K562 (cell line): Measurements from ENCODE around the gene LAMA2. TPM values are rescaled to one million over a fixed set of nuclear protein-coding genes. Genes with fewer than 3 reads are reported as not detected.

Experiments
- ATAC-seq: fragments of 200-7000 bp; cut with Tn5 transposase; 3 replicates; pipeline ENCODE4 v1.9.1; 2020; ENCODE audit warnings: moderate library complexity
- BruUV-seq: library from RNA; stranded (reverse); fragments of 400-500 nt; replicated peaks from 2 replicates; lab custom pipeline; 2021; lab: Mats Ljungman, UMichigan
- CTCF ChIA-PET: fragments of 300-600 bp; formaldehyde crosslinking; extraction: SDS; loops from one replicate; lab custom pipeline; 2021; ENCODE audit warnings: low intra/inter-chr PET ratio; lab: Yijun Ruan, JAX
- POLR2A ChIA-PET: fragments of 300-600, 350-650 bp; sonication (Branson Sonifier 250); formaldehyde crosslinking; extraction: SDS; loops from one replicate; lab custom pipeline; 2021; ENCODE audit warnings: antibody characterized with exemption, inconsistent platforms; lab: Yijun Ruan, JAX
- DNase-seq, 4 experiments: peaks; one replicate each; pipeline versions ENCODE4 v3.0.0 to v3.0.0-alpha.2; 2011 to 2018; ENCODE audit warnings: low spot score in 3 of 4, mixed read lengths in 3 of 4; ENCODE audit errors: extremely low read depth in 1 of 4
- FAIRE-seq: peaks from 2 replicates; lab custom pipeline; 2011; peaks lifted over from hg19 to GRCh38; lab: Jason Lieb, UNC
- H2AFZ ChIP-seq: 2 replicates; pipeline ENCODE4 v1.6.0; 2011; ENCODE audit warnings: low read depth, low read length, control low read depth, inconsistent platforms
- H3K27ac ChIP-seq: fragments of 200-600 bp; 3 replicates; pipeline ENCODE4 v1.8.0; 2011; ENCODE audit warnings: low read depth, mild to moderate bottlenecking, control low read depth, inconsistent platforms, low read length, moderate library complexity, mixed read lengths; ENCODE audit errors: extremely low read depth
- H3K27me3 ChIP-seq, 2 experiments: fragments of 300-600 bp in 1 of 2; 2 replicates in 1 of 2; 3 replicates in 1 of 2; pipeline versions ENCODE4 v1.6.0 to v1.8.0; 2011; ENCODE audit warnings: inconsistent platforms in 2 of 2, low read length in 2 of 2, mild to moderate bottlenecking in 1 of 2, mixed read lengths in 1 of 2, moderate library complexity in 1 of 2; ENCODE audit not compliant: control insufficient read depth in 2 of 2, insufficient read depth in 2 of 2
- H3K36me3 ChIP-seq: fragments of 300-600 bp; 3 replicates; pipeline ENCODE4 v1.8.0; 2011; ENCODE audit warnings: mild to moderate bottlenecking, low read length, inconsistent platforms; ENCODE audit not compliant: control insufficient read depth, insufficient read depth
- H3K4me1 ChIP-seq, 2 experiments: fragments of 200-600 bp in 1 of 2; replicated peaks in 1 of 2; 2 replicates in 1 of 2; 3 replicates in 1 of 2; pipeline versions ENCODE4 v1.5.1 to v1.8.0; 2011; ENCODE audit warnings: inconsistent platforms in 2 of 2, low read length in 2 of 2, mild to moderate bottlenecking in 1 of 2, mixed read lengths in 1 of 2, moderate library complexity in 1 of 2; ENCODE audit not compliant: control insufficient read depth in 2 of 2, insufficient read depth in 2 of 2
- H3K4me2 ChIP-seq: 2 replicates; pipeline ENCODE4 v1.6.1; 2011; ENCODE audit warnings: low read length, control low read depth, inconsistent platforms, mixed read lengths; ENCODE audit not compliant: insufficient read depth
- H3K4me3 ChIP-seq: fragments of 200-600 bp; sonication (generic), shearing (Covaris generic); 2 replicates; pipeline ENCODE4 v1.5.1; 2016; ENCODE audit warnings: control low read depth, inconsistent platforms
- H3K79me2 ChIP-seq: fragments of 200-600 bp; 3 replicates; pipeline ENCODE4 v1.8.0; 2011; ENCODE audit warnings: low read length, inconsistent platforms; ENCODE audit not compliant: control insufficient read depth, insufficient read depth
- H3K9ac ChIP-seq, 2 experiments: 2 replicates each; pipeline versions ENCODE4 v1.6.0 to v1.6.1; 2011; ENCODE audit warnings: low read depth in 2 of 2, low read length in 2 of 2, control low read depth in 1 of 2, inconsistent platforms in 1 of 2, mild to moderate bottlenecking in 1 of 2, mixed read lengths in 1 of 2; ENCODE audit not compliant: insufficient read depth in 1 of 2
- H3K9me1 ChIP-seq: one replicate; pipeline ENCODE4 v1.6.0; 2011; ENCODE audit warnings: inconsistent platforms, mild to moderate bottlenecking, low read length, moderate library complexity; ENCODE audit not compliant: control insufficient read depth, insufficient read depth
- H3K9me3 ChIP-seq: replicated peaks from 2 replicates; pipeline ENCODE4 v1.5.1; 2011; ENCODE audit warnings: low read depth, low read length, inconsistent platforms; ENCODE audit not compliant: control insufficient read depth, insufficient read depth
- H4K20me1 ChIP-seq: replicated peaks from 2 replicates; pipeline ENCODE4 v1.6.1; 2011; ENCODE audit warnings: low read length, inconsistent platforms, mixed read lengths; ENCODE audit not compliant: control insufficient read depth, insufficient read depth
- ATF1 ChIP-seq, 2 experiments: fragments of 450-650 bp in 1 of 2; IDR thresholded peaks; 2 replicates each; pipeline ENCODE4 v1.6.1; 2016; ENCODE audit warnings: missing compliant biosample characterization in 1 of 2, missing genetic modification characterization in 1 of 2
- SIN3B ChIP-seq: fragments of 450-650 bp; IDR thresholded peaks from 2 replicates; pipeline ENCODE4 v1.6.1; 2017; ENCODE audit warnings: low read depth, mild to moderate bottlenecking, moderate library complexity
- SMC3 ChIP-seq: conservative IDR thresholded peaks from 2 replicates; pipeline ENCODE4 v1.6.1; 2011; ENCODE audit warnings: low read depth, low read length, improper control_type of control experiment; ENCODE audit not compliant: insufficient read depth
- SRSF1 ChIP-seq: fragments of 200-400 bp; formaldehyde crosslinking; IDR thresholded peaks from 2 replicates; pipeline ENCODE4 v1.6.1; 2017; ENCODE audit warnings: mild to moderate bottlenecking, low read depth, low read length, moderate library complexity
- ZNF121 ChIP-seq: sonication (generic); formaldehyde crosslinking; conservative IDR thresholded peaks from 2 replicates; pipeline ENCODE4 v1.8.0; 2022; ENCODE audit warnings: missing genetic modification reagents
- ZNF324 ChIP-seq: fragments of 250-450 bp; sonication (Bioruptor Pico); IDR thresholded peaks from 2 replicates; pipeline ENCODE4 v1.4.0; 2020; ENCODE audit warnings: mild to moderate bottlenecking
- WGBS: fragments of 100-300 bp; shearing (Covaris generic); methylation state at CpG from one replicate; pipeline ENCODE4 v1.1.6; 2016; ENCODE audit warnings: low coverage, mixed read lengths; ENCODE audit not compliant: insufficient coverage; ENCODE audit errors: missing lambda C conversion rate; 5-methylcytosine and 5-hydroxymethylcytosine counted together
- in situ Hi-C: fragments of 300-500 bp; cut with MboI; formaldehyde crosslinking; loops from 4 replicates; pipeline ENCODE4 v1.15.0; 2018; ENCODE audit warnings: inconsistent platforms, mixed read lengths
- intact Hi-C: fragments of 100-400 bp; cut with micrococcal nuclease; formaldehyde crosslinking; loops from 2 replicates; pipeline ENCODE4 v1.14.2; 2022
- polyA plus RNA-seq, 8 experiments: library from polyadenylated mRNA; depleted of rRNA in 4 of 8; stranded (reverse) in 5 of 8; unstranded in 3 of 8; fragments of >200 nt; fragmentation: Nextera tagmentation in 2 of 8; fragmentation: Illumina TruSeq in 1 of 8; extraction: Ambion mirVana in 2 of 8; extraction: Trizol in 1 of 8; gene quantifications; 2 replicates each; pipeline versions ENCODE4 v1.2.1 to v1.2.3, GENCODE V29; 2011 to 2014; ENCODE audit warnings: inconsistent platforms in 1 of 8, missing spikeins in 1 of 8
- total RNA-seq, 7 experiments: library from RNA; depleted of rRNA in 6 of 7; stranded (reverse); fragments of >200 nt in 6 of 7; fragmentation: Illumina TruSeq in 2 of 7; extraction: Trizol in 2 of 7; gene quantifications; 2 replicates each; pipeline versions ENCODE4 v1.2.1 to v1.2.3, GENCODE V29; 2011 to 2021; ENCODE audit warnings: low replicate concordance in 1 of 7

The LAMA2 gene
- total and polyA plus RNA-seq, 9 of the 15 experiments (the other 6 are each of a cell fraction or from before 2014, with no cell fraction given): 0.04 to 1.5 (median 0.36) TPM

DNA sequence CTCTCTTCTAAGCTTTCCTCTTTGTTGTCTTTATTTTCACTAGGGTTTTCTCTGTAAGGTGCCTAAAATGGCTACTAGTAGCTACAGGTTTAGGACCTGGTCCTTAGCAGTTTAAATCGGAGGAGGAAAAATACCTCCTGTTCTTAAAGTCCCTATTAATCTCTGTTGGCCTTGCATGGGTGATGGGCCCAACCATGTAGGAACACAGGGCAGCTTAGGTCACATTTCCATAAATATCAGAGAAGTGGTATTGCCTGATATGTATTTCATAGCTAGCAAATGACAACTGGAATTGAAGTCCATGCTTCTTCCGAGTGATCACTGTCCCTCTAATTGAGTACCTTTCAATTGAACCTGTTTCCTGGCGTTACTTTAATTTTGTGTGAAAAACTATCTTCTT, 70.0 kb downstream of the LAMA2 start:
- Histone ChIP-seq H3K27ac (no peak overlapping the region), H3K4me2 (no peak overlapping the region), H3K4me3 (no peak overlapping the region), H3K9me3 (no peaks in the 10 kb centered on the region), H3K9ac (no peak overlapping the region), H3K36me3 (no peaks in the 10 kb centered on the region), H4K20me1 (no peaks in the 10 kb centered on the region), H3K79me2 (no peaks in the 10 kb centered on the region), H2AFZ (no peak overlapping the region), H3K9me1 (no peaks in the 10 kb centered on the region), H3K27me3 (no peaks in the 10 kb centered on the region), H3K4me1 (no peaks in the 10 kb centered on the region)
- in situ Hi-C loops (no loop called here), intact Hi-C loops (no loop called here)
- no peak for FAIRE-seq
- DNase-seq: no peak
- WGBS: 2% methylated on average over 3 of the region's 3 CpGs
- no TSS peak for BruUV-seq
- no peak for ATAC-seq
- CTCF ChIA-PET: no interaction called here
- TF ChIP-seq ZNF121 (CRISPR knock-in tag) (no peak), SIN3B (no peak), ZNF324 (CRISPR knock-in tag) (no peak), ATF1 (CRISPR knock-in tag; IDR thresholded peaks at IDR 0.05) (no peak), ATF1 (tag; IDR thresholded peaks at IDR 0.05) (no peak), SRSF1 (no peak), SMC3 (no peak)
- TF ChIP-seq, all 486 proteins: peak for 0
- POLR2A ChIA-PET: no interaction called here
